Nephron (organoid): ENCODE measurements around the gene GALK2.

Experiments
- H3K27ac Mint-ChIP-seq, 3 experiments: 2 replicates each; pipeline ENCODE4 v1.8.0; 2020; ENCODE audit warnings: mixed read lengths in 3 of 3, mild to moderate bottlenecking in 2 of 3, moderate library complexity in 1 of 3
- H3K27me3 Mint-ChIP-seq: 2 replicates; pipeline ENCODE4 v1.8.0; 2021; ENCODE audit warnings: low read depth, mild to moderate bottlenecking, moderate library complexity, mixed read lengths
- H3K36me3 Mint-ChIP-seq: 2 replicates; pipeline ENCODE4 v1.8.0; 2020; ENCODE audit warnings: low read depth, mixed read lengths
- H3K4me1 Mint-ChIP-seq: 2 replicates; pipeline ENCODE4 v1.8.0; 2020; ENCODE audit warnings: mixed read lengths
- H3K4me3 Mint-ChIP-seq, 3 experiments: 2 replicates each; pipeline ENCODE4 v1.8.0; 2020; ENCODE audit warnings: mild to moderate bottlenecking in 3 of 3, mixed read lengths in 3 of 3, moderate library complexity in 2 of 3
- H3K9me3 Mint-ChIP-seq: 2 replicates; pipeline ENCODE4 v1.8.0; 2020; ENCODE audit warnings: mixed read lengths
- CTCF ChIP-seq, 3 experiments: fragments of 200-600 bp; sonication (generic); IDR thresholded peaks; one replicate each; pipeline ENCODE4 v1.5.0; 2021; ENCODE audit warnings: antibody characterized with exemption in 3 of 3; ENCODE audit not compliant: unreplicated experiment in 3 of 3

GALK2 gene

GRCh38 chr15:49278751-49279150 is 108.7 kb downstream of the GALK2 start:
- no peaks in the 10 kb centered on the region for H3K27me3 Mint-ChIP-seq
- no peak overlapping the region for H3K4me3 Mint-ChIP-seq
- no peak for TF ChIP-seq CTCF (IDR thresholded peaks at IDR 0.05; ENCODE audit: unreplicated experiment in 3 of 3)
- peaks cover 51% of the 10 kb centered on the region for H3K36me3 Mint-ChIP-seq
- peaks cover 34% of the 10 kb centered on the region for H3K4me1 Mint-ChIP-seq
- H3K27ac Mint-ChIP-seq, result no peak overlapping the region
- peaks cover 8% of the 10 kb centered on the region for H3K9me3 Mint-ChIP-seq

- Mint-ChIP-seq H3K4me3 (peak overlapping the region in 1 of 3 experiments; percentile 3), H3K4me1 (peaks cover 34% of the 10 kb centered on the region), H3K36me3 (peaks cover 59% of the 10 kb centered on the region), H3K27me3 (no peaks in the 10 kb centered on the region), H3K27ac (peak overlapping the region; percentile 35 to 65 (median 57)), H3K9me3 (peaks cover 8% of the 10 kb centered on the region)
- no peak for TF ChIP-seq CTCF (IDR thresholded peaks at IDR 0.05; ENCODE audit: unreplicated experiment in 3 of 3)
Measured at GRCh38 chr15:49279521-49280456, 109.7 kb downstream of the GALK2 start.

- Mint-ChIP-seq H3K27ac (peak overlapping the region in 1 of 3 experiments; percentile 20), H3K27me3 (no peaks in the 10 kb centered on the region)
Measured at GRCh38 chr15:49282366-49282765, 112.3 kb downstream of the GALK2 start.

GRCh38 chr15:49286649-49287404 is 116.8 kb downstream of the GALK2 start:
- Mint-ChIP-seq H3K36me3 (peaks cover 60% of the 10 kb centered on the region), H3K27ac (no peak overlapping the region), H3K9me3 (no peaks in the 10 kb centered on the region), H3K4me3 (no peak overlapping the region), H3K27me3 (no peaks in the 10 kb centered on the region), H3K4me1 (peaks cover 41% of the 10 kb centered on the region)
- TF ChIP-seq CTCF (IDR thresholded peaks at IDR 0.05; ENCODE audit: unreplicated experiment in 3 of 3), result no peak

More at GRCh38 chr15:49282366-49282765, 112.3 kb downstream of the GALK2 start:
- H3K4me3 Mint-ChIP-seq, result no peak overlapping the region
- H3K4me1 Mint-ChIP-seq, result peaks cover 25% of the 10 kb centered on the region
- TF ChIP-seq CTCF (IDR thresholded peaks at IDR 0.05; ENCODE audit: unreplicated experiment in 3 of 3), result no peak
- peaks cover 6% of the 10 kb centered on the region for H3K9me3 Mint-ChIP-seq
- peaks cover 70% of the 10 kb centered on the region for H3K36me3 Mint-ChIP-seq

- H3K9me3 Mint-ChIP-seq, result no peaks in the 10 kb centered on the region
Measured at GRCh38 chr15:49287481-49287880, 117.4 kb downstream of the GALK2 start.

More at GRCh38 chr15:49287481-49287880, 117.4 kb downstream of the GALK2 start:
- Mint-ChIP-seq H3K4me1 (peaks cover 36% of the 10 kb centered on the region), H3K36me3 (peaks cover 61% of the 10 kb centered on the region), H3K4me3 (no peak overlapping the region), H3K27me3 (no peaks in the 10 kb centered on the region), H3K27ac (peak overlapping the region in 1 of 3 experiments; percentile 52)
- TF ChIP-seq CTCF (IDR thresholded peaks at IDR 0.05; ENCODE audit: unreplicated experiment in 3 of 3), result no peak
